Measurements from ENCODE around the gene CYLD.

CYLD gene

DNA sequence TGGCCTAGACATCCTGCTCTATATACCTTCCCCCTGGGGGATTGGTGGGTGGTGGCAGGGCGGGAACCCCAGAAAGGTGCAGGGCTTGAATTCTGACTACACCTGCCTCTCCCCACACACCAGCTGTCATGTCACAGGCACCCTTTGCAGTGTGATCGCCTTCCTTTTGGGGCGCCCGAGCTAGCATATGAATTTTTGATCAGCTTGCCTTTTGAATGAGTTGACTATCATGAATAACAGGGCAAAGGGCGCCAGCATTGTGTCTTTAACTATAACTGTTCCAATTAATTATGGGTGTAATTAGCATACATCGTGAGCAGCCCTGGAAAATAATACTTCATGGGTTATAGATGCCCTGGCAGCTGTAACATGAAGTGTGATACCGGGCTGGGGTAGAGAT, 72.7 kb downstream of the CYLD start:
- TF ChIP-seq CTCF (IDR thresholded peaks at IDR 0.05; ENCODE audit: low read length) (no peak), EZH2 (optimal IDR thresholded peaks at IDR 0.05; ENCODE audit: low read depth, low read length) (no peak), EZH2phosphoT487 (IDR thresholded peaks at IDR 0.05; ENCODE audit: low read length) (no peak)
- no peaks in the 10 kb centered on the region for H3K27me3 ChIP-seq (replicated peaks; ENCODE audit: insufficient read depth, low read length)

DNA sequence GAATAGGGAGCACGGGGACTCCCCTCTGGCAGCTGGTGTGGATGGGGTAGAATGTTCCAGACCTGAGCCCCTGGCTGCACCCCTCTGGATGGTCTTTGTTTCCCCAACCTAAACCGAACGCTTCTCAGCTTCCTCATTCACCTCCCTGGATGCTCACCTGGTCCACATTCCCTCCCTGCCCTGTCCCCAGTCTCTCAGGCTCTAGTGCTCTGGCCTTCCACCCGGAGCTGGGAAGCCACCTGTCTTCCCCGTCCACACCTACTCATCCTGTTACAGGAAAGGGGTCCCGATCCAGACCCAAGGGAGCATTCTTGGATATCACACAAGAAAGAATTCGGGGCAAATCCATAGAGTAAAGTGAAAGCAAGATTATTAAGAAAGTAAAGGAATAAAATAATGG, 73.5 kb downstream of the CYLD start:
- Histone ChIP-seq H3K9me3 (replicated peaks; ENCODE audit: insufficient read depth, low read length) (no peaks in the 10 kb centered on the region), H4K20me1 (ENCODE audit: insufficient read depth, low read length) (no peaks in the 10 kb centered on the region), H2AFZ (ENCODE audit: low read length) (no peak overlapping the region), H3K4me1 (ENCODE audit: low read length) (no peaks in the 10 kb centered on the region), H3F3A (ENCODE audit: insufficient read depth, low read length) (no peaks in the 10 kb centered on the region), H3K36me3 (replicated peaks; ENCODE audit: insufficient read depth, low read length) (no peaks in the 10 kb centered on the region), H3K4me2 (ENCODE audit: low read depth, low read length) (no peak overlapping the region), H3K79me2 (ENCODE audit: low read length) (no peaks in the 10 kb centered on the region), H3K27me3 (replicated peaks; ENCODE audit: insufficient read depth, low read length) (no peaks in the 10 kb centered on the region), H3K9me2 (replicated peaks; ENCODE audit: insufficient read depth, low read length) (no peaks in the 10 kb centered on the region), H3K4me3 (ENCODE audit: low read length) (no peak overlapping the region), H3K27ac (ENCODE audit: low read length) (no peak overlapping the region), H3K9ac (ENCODE audit: low read length) (no peak overlapping the region)
- no peak for DNase-seq
- no peak for TF ChIP-seq EZH2phosphoT487 (IDR thresholded peaks at IDR 0.05; ENCODE audit: low read length)
- TF ChIP-seq CTCF (IDR thresholded peaks at IDR 0.05; ENCODE audit: low read length), result no peak
- TF ChIP-seq EZH2 (optimal IDR thresholded peaks at IDR 0.05; ENCODE audit: low read depth, low read length), result no peak

More for the DNA sequence above, 72.7 kb downstream of the CYLD start:
- Histone ChIP-seq H4K20me1 (ENCODE audit: insufficient read depth, low read length) (no peaks in the 10 kb centered on the region), H3K9me2 (replicated peaks; ENCODE audit: insufficient read depth, low read length) (no peaks in the 10 kb centered on the region), H3K36me3 (replicated peaks; ENCODE audit: insufficient read depth, low read length) (no peaks in the 10 kb centered on the region), H3K9ac (ENCODE audit: low read length) (no peak overlapping the region), H3K9me3 (replicated peaks; ENCODE audit: insufficient read depth, low read length) (no peaks in the 10 kb centered on the region), H2AFZ (ENCODE audit: low read length) (no peak overlapping the region), H3K27ac (ENCODE audit: low read length) (no peak overlapping the region), H3F3A (ENCODE audit: insufficient read depth, low read length) (no peaks in the 10 kb centered on the region), H3K4me3 (ENCODE audit: low read length) (no peak overlapping the region), H3K79me2 (ENCODE audit: low read length) (no peaks in the 10 kb centered on the region), H3K4me2 (ENCODE audit: low read depth, low read length) (no peak overlapping the region), H3K4me1 (ENCODE audit: low read length) (no peaks in the 10 kb centered on the region)
- no peak for DNase-seq

DNA sequence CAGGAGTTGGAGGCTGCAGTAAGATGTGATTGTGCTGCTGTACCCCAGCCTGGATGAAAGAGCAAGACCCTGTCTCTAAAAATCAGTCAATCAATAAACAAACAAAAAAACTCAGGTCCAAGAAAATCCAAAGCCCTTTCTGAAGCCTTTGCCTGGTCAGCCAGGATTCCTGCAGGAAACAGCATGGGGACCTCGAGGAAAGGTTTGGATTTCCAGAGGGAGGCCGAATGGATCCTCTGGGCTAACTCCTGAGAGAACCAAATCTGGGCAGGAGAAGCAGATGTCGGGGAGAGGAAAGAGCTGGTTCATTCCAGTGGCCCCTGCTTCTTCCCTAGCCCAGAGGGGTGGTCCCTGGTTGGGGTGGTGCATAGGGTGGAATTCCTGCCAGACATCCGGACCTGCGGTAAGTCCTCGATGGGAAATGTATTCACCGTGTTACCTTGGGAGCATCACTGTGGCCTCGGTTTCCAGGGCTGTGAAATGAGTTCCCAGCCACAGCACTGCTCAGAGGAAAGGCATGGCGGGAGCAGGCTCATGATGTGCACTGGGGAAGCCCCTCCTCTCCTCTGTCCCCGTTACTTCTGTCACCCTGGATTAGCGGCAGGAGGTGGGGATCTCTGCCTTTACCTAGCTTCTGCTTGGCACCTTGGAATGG, 75.1 kb downstream of the CYLD start:
- Histone ChIP-seq H3K9me2 (replicated peaks; ENCODE audit: insufficient read depth, low read length) (no peaks in the 10 kb centered on the region), H3K27ac (ENCODE audit: low read length) (no peak overlapping the region), H3K79me2 (ENCODE audit: low read length) (no peaks in the 10 kb centered on the region), H3F3A (ENCODE audit: insufficient read depth, low read length) (no peaks in the 10 kb centered on the region), H2AFZ (ENCODE audit: low read length) (no peak overlapping the region), H3K36me3 (replicated peaks; ENCODE audit: insufficient read depth, low read length) (no peaks in the 10 kb centered on the region), H3K4me1 (ENCODE audit: low read length) (no peaks in the 10 kb centered on the region), H3K9ac (ENCODE audit: low read length) (no peak overlapping the region), H4K20me1 (ENCODE audit: insufficient read depth, low read length) (no peaks in the 10 kb centered on the region), H3K27me3 (replicated peaks; ENCODE audit: insufficient read depth, low read length) (no peaks in the 10 kb centered on the region), H3K4me3 (ENCODE audit: low read length) (no peak overlapping the region), H3K4me2 (ENCODE audit: low read depth, low read length) (no peak overlapping the region), H3K9me3 (replicated peaks; ENCODE audit: insufficient read depth, low read length) (no peaks in the 10 kb centered on the region)
- TF ChIP-seq EZH2phosphoT487 (IDR thresholded peaks at IDR 0.05; ENCODE audit: low read length) (no peak), EZH2 (optimal IDR thresholded peaks at IDR 0.05; ENCODE audit: low read depth, low read length) (no peak)
- no peak for DNase-seq

DNA sequence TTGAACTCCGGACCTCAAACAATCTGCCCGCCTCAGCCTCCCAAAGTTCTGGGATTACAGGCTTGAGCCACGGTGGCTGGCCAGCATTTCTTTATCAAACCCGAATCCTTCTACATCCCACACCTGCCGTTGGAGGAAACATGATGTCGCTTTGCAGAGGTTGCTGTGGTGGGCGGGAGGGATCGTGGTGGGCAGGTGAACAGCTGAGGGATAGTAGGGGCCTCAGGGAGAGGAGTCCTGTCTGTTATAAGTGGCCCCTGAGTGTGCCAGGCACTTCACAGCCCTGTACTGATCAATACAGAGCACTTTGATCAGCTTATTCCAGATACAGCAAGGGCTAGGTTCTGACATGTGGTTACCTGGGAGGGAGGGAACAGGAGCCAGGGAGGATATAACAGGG, 76.5 kb downstream of the CYLD start:
- Histone ChIP-seq H4K20me1 (ENCODE audit: insufficient read depth, low read length) (no peaks in the 10 kb centered on the region), H3K9me3 (replicated peaks; ENCODE audit: insufficient read depth, low read length) (no peaks in the 10 kb centered on the region), H3K4me3 (ENCODE audit: low read length) (no peak overlapping the region), H3F3A (ENCODE audit: insufficient read depth, low read length) (no peaks in the 10 kb centered on the region), H3K27ac (ENCODE audit: low read length) (no peak overlapping the region), H2AFZ (ENCODE audit: low read length) (no peak overlapping the region), H3K9me2 (replicated peaks; ENCODE audit: insufficient read depth, low read length) (no peaks in the 10 kb centered on the region), H3K79me2 (ENCODE audit: low read length) (no peaks in the 10 kb centered on the region), H3K36me3 (replicated peaks; ENCODE audit: insufficient read depth, low read length) (no peaks in the 10 kb centered on the region), H3K4me2 (ENCODE audit: low read depth, low read length) (no peak overlapping the region), H3K4me1 (ENCODE audit: low read length) (no peaks in the 10 kb centered on the region), H3K27me3 (replicated peaks; ENCODE audit: insufficient read depth, low read length) (no peaks in the 10 kb centered on the region), H3K9ac (ENCODE audit: low read length) (no peak overlapping the region)
- no peak for DNase-seq
- TF ChIP-seq EZH2 (optimal IDR thresholded peaks at IDR 0.05; ENCODE audit: low read depth, low read length) (no peak), CTCF (IDR thresholded peaks at IDR 0.05; ENCODE audit: low read length) (no peak), EZH2phosphoT487 (IDR thresholded peaks at IDR 0.05; ENCODE audit: low read length) (no peak)

All from MM.1S (cell line).